Prostate gland (tissue), 2 donors: Measurements from ENCODE around the gene OXT.

Experiments
- POLR2A ChIP-seq: fragments of 450-650 bp; IDR thresholded peaks from one replicate; pipeline ENCODE4 v1.6.1; 2016; ENCODE audit warnings: antibody characterized with exemption, mild to moderate bottlenecking
- POLR2AphosphoS5 ChIP-seq: sonication (generic); formaldehyde crosslinking; IDR thresholded peaks from one replicate; pipeline ENCODE4 v1.6.1; 2017; ENCODE audit warnings: antibody characterized with exemption
- TF ChIP-seq, protein P1 (sequence below), 4 experiments: fragments of 200-600 bp in 2 of 4; fragments of 450-650 bp in 2 of 4; sonication (generic) in 2 of 4; IDR thresholded peaks; 1 replicate in 3 of 4; 2 replicates in 1 of 4; pipeline ENCODE4 v1.5.1; 2016 to 2019; ENCODE audit warnings: antibody characterized with exemption in 4 of 4, mild to moderate bottlenecking in 2 of 4, moderate library complexity in 2 of 4

- TF ChIP-seq, protein P1, sequence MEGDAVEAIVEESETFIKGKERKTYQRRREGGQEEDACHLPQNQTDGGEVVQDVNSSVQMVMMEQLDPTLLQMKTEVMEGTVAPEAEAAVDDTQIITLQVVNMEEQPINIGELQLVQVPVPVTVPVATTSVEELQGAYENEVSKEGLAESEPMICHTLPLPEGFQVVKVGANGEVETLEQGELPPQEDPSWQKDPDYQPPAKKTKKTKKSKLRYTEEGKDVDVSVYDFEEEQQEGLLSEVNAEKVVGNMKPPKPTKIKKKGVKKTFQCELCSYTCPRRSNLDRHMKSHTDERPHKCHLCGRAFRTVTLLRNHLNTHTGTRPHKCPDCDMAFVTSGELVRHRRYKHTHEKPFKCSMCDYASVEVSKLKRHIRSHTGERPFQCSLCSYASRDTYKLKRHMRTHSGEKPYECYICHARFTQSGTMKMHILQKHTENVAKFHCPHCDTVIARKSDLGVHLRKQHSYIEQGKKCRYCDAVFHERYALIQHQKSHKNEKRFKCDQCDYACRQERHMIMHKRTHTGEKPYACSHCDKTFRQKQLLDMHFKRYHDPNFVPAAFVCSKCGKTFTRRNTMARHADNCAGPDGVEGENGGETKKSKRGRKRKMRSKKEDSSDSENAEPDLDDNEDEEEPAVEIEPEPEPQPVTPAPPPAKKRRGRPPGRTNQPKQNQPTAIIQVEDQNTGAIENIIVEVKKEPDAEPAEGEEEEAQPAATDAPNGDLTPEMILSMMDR (IDR thresholded peaks at IDR 0.05): no peak
- TF ChIP-seq POLR2A (no peak), POLR2AphosphoS5 (no peak)
Measured at GRCh38 chr20:3044336-3044965, 27.0 kb upstream of the OXT start.
